Left lung (tissue), 10 donors: Measurements from ENCODE around the gene ATP10B. TPM values are rescaled to one million over a fixed set of nuclear protein-coding genes. Genes with fewer than 3 reads are reported as not detected.
A peak's percentile ranks its signal among the peaks of the same experiment; 100 is the strongest.

ENCODE experiments used
- ATAC-seq: fragments of 200-7000 bp; cut with Tn5 transposase; one replicate; pipeline ENCODE4 v1.9.1; 2020; ENCODE audit warnings: moderate library complexity
- DNase-seq, 4 donors: peaks; one replicate each; pipeline ENCODE4 v3.0.0-alpha.2; 2013 to 2020
- H3K27ac ChIP-seq, 2 donors: fragments of 200-600 bp; sonication (generic) in 1 of 2; one replicate each; pipeline versions ENCODE4 v1.5.0 to v1.8.0; 2020 to 2021
- H3K27me3 ChIP-seq, 2 donors: fragments of 200-600 bp; sonication (generic) in 1 of 2; one replicate each; pipeline versions ENCODE4 v1.5.0 to v1.8.0; 2020 to 2021
- H3K36me3 ChIP-seq, 2 donors: fragments of 200-600 bp; sonication (generic) in 1 of 2; one replicate each; pipeline versions ENCODE4 v1.5.0 to v1.8.0; 2020 to 2021
- H3K4me1 ChIP-seq, 2 donors: fragments of 200-600 bp; one replicate each; pipeline ENCODE4 v1.8.0; 2021
- H3K4me3 ChIP-seq, 2 donors: fragments of 200-600 bp; sonication (generic) in 1 of 2; one replicate each; pipeline versions ENCODE4 v1.5.0 to v1.8.0; 2020 to 2021; ENCODE audit warnings: mild to moderate bottlenecking in 1 of 2
- H3K9me3 ChIP-seq, 2 donors: fragments of 200-600 bp; sonication (generic) in 1 of 2; one replicate each; pipeline versions ENCODE4 v1.5.0 to v1.8.0; 2020 to 2021
- CTCF ChIP-seq, 2 donors: fragments of 200-600 bp; sonication (generic) in 1 of 2; IDR thresholded peaks; one replicate each; pipeline versions ENCODE4 v1.5.0 to v1.8.0; 2021; ENCODE audit warnings: antibody characterized with exemption in 2 of 2
- intact Hi-C, 2 donors: fragments of 100-400 bp; cut with DNase I; formaldehyde crosslinking; loops; one replicate each; pipeline versions ENCODE4 v1.11.2 to v1.14.2; 2022
- polyA plus RNA-seq, 6 donors: library from polyadenylated mRNA; unstranded; fragments of 120-200 nt; gene quantifications; one replicate each; pipeline ENCODE4 v1.2.1, GENCODE V29; 2013; ENCODE audit not compliant: insufficient read length in 6 of 6
- total RNA-seq, 2 donors: library from RNA; stranded (reverse); fragmentation: NEBNext Ultra II Directional; extraction: Animal tissue kit (Norgen Biotek cat#: 25700); gene quantifications; one replicate each; pipeline ENCODE4 v1.2.1, GENCODE V29; 2021
- donor health status: DM: no; HTN: yes; CAD: no.
- donor health status: DM: no; HTN: no; CAD: no.

The ATP10B gene
- total and polyA plus RNA-seq, 8 donors = 0.09 to 0.55 (median 0.37) TPM

GRCh38 chr5:160869989-160870521, 18.0 kb upstream of the ATP10B start:
- Histone ChIP-seq H3K27me3 (no peaks in the 10 kb centered on the region), H3K27ac (no peak overlapping the region), H3K4me1 (no peaks in the 10 kb centered on the region), H3K9me3 (no peaks in the 10 kb centered on the region), H3K4me3 (no peak overlapping the region), H3K36me3 (no peaks in the 10 kb centered on the region)
- DNase-seq (no peak), ATAC-seq (no peak)
- intact Hi-C loops = no loop called here
- TF ChIP-seq CTCF (IDR thresholded peaks at IDR 0.05) = no peak

- intact Hi-C loops = no loop called here
- H3K27ac ChIP-seq = no peak overlapping the region
- no peak for ATAC-seq
- DNase-seq = peak in 2 of 4 donors; percentile 24 to 50
- H3K36me3 ChIP-seq = no peaks in the 10 kb centered on the region
- H3K27me3 ChIP-seq = no peaks in the 10 kb centered on the region
- no peaks in the 10 kb centered on the region for H3K9me3 ChIP-seq
- H3K4me1 ChIP-seq = no peaks in the 10 kb centered on the region
- H3K4me3 ChIP-seq = no peak overlapping the region
- no peak for TF ChIP-seq CTCF (IDR thresholded peaks at IDR 0.05)
Measured at GRCh38 chr5:160867976-160868375, 16.0 kb upstream of the ATP10B start.

GRCh38 chr5:160851451-160851850, 560 bp downstream of the ATP10B start:
- no peaks in the 10 kb centered on the region for H3K4me1 ChIP-seq
- no peaks in the 10 kb centered on the region for H3K27me3 ChIP-seq
- intact Hi-C loops = no loop called here
- ATAC-seq (no peak), DNase-seq (no peak)
- no peak overlapping the region for H3K4me3 ChIP-seq
- H3K9me3 ChIP-seq = no peaks in the 10 kb centered on the region
- no peaks in the 10 kb centered on the region for H3K36me3 ChIP-seq
- H3K27ac ChIP-seq = no peak overlapping the region
- TF ChIP-seq CTCF (IDR thresholded peaks at IDR 0.05) = no peak

- intact Hi-C loops = no loop called here
- no peaks in the 10 kb centered on the region for H3K36me3 ChIP-seq
- no peak overlapping the region for H3K4me3 ChIP-seq
- no peaks in the 10 kb centered on the region for H3K9me3 ChIP-seq
- ATAC-seq = no peak
- no peak overlapping the region for H3K27ac ChIP-seq
- DNase-seq = no peak
- no peaks in the 10 kb centered on the region for H3K27me3 ChIP-seq
- no peaks in the 10 kb centered on the region for H3K4me1 ChIP-seq
- no peak for TF ChIP-seq CTCF (IDR thresholded peaks at IDR 0.05)
Measured at GRCh38 chr5:160850421-160850820, 1.6 kb downstream of the ATP10B start.

GRCh38 chr5:160847526-160848085, 4.4 kb downstream of the ATP10B start:
- H3K36me3 ChIP-seq = no peaks in the 10 kb centered on the region
- H3K4me1 ChIP-seq = no peaks in the 10 kb centered on the region
- DNase-seq (no peak), ATAC-seq (no peak)
- H3K27ac ChIP-seq = no peak overlapping the region
- H3K4me3 ChIP-seq = no peak overlapping the region
- H3K9me3 ChIP-seq = no peaks in the 10 kb centered on the region
- no peak for TF ChIP-seq CTCF (IDR thresholded peaks at IDR 0.05)
- H3K27me3 ChIP-seq = no peaks in the 10 kb centered on the region
- intact Hi-C loops = no loop called here
